HG02588 (cell line): ENCODE data around the gene HLCS.

Experiments used
- ATAC-seq: cut with Tn5 transposase; IDR thresholded peaks from one replicate; pipeline ENCODE4 v1.9.1; 2021; ENCODE audit warnings: mild to moderate bottlenecking, moderate library complexity; ENCODE audit not compliant: unreplicated experiment

Gene HLCS

GRCh38 chr21:36728371-36729111 lies 237.9 kb downstream of the HLCS start:
- ATAC-seq, result no peak

GRCh38 chr21:36727866-36728265 lies 238.6 kb downstream of the HLCS start:
- ATAC-seq, result no peak

- no peak for ATAC-seq
These were observed 240.6 kb downstream of the HLCS start for GRCh38 chr21:36725793-36726386.

- ATAC-seq, result no peak
These were observed 241.8 kb downstream of the HLCS start for GRCh38 chr21:36724660-36725059.

- ATAC-seq, result no peak
These were observed 243.0 kb downstream of the HLCS start for GRCh38 chr21:36723371-36723881.

- ATAC-seq, result no peak
These were observed 243.8 kb downstream of the HLCS start for GRCh38 chr21:36722370-36723368.

- no peak for ATAC-seq
These were observed 244.7 kb downstream of the HLCS start for GRCh38 chr21:36721817-36722216.

GRCh38 chr21:36719614-36720013 lies 246.9 kb downstream of the HLCS start:
- no peak for ATAC-seq

- no peak for ATAC-seq
These were observed 247.4 kb downstream of the HLCS start for GRCh38 chr21:36718951-36719501.

- ATAC-seq, result no peak
These were observed 248.5 kb downstream of the HLCS start for GRCh38 chr21:36717976-36718375.

- no peak for ATAC-seq
These were observed 249.6 kb downstream of the HLCS start for GRCh38 chr21:36716836-36717235.

GRCh38 chr21:36716387-36716786 lies 250.1 kb downstream of the HLCS start:
- ATAC-seq, result no peak

- no peak for ATAC-seq
These were observed 252.7 kb downstream of the HLCS start for GRCh38 chr21:36713746-36714145.

GRCh38 chr21:36710729-36711048 lies 255.8 kb downstream of the HLCS start:
- no peak for ATAC-seq

GRCh38 chr21:36709868-36710728 lies 256.4 kb downstream of the HLCS start:
- no peak for ATAC-seq

GRCh38 chr21:36709030-36709867 lies 257.2 kb downstream of the HLCS start:
- ATAC-seq, result no peak

- no peak for ATAC-seq
These were observed 258.0 kb downstream of the HLCS start for GRCh38 chr21:36708286-36709029.

GRCh38 chr21:36707763-36708285 lies 258.6 kb downstream of the HLCS start:
- ATAC-seq, result no peak
